ENCODE data around the gene SCGB1A1. TPM values are rescaled to one million over a fixed set of nuclear protein-coding genes. Genes with fewer than 3 reads are reported as not detected.

SCGB1A1 gene
- total and polyA plus RNA-seq, 2 donors (not counting 1 experiment from before 2014, with no cell fraction given), result not detected

GRCh38 chr11:62452839-62453468, 34.1 kb downstream of the SCGB1A1 start:
- H3K4me2 ChIP-seq (ENCODE audit: extremely low read depth, insufficient read depth, low read length), result no peak overlapping the region
- no peak overlapping the region for H3K27ac ChIP-seq (ENCODE audit: insufficient read depth, low read length)
- no peak for TF ChIP-seq CTCF (conservative IDR thresholded peaks at IDR 0.05 in 1 of 2, IDR thresholded peaks at IDR 0.05 in 1 of 2; ENCODE audit: low read depth in 1 of 2, low read length in 2 of 2)
- no peaks in the 10 kb centered on the region for H3K27me3 ChIP-seq (ENCODE audit: control insufficient read depth, insufficient read depth, low read length)
- no peaks in the 10 kb centered on the region for H3K36me3 ChIP-seq (ENCODE audit: control insufficient read depth, insufficient read depth, low read length)
- H3K4me3 ChIP-seq (replicated peaks in 1 of 4; ENCODE audit: control extremely low read depth in 1 of 4, insufficient read depth in 1 of 4, low read depth in 3 of 4, low read length in 4 of 4), result no peak overlapping the region
- H3K4me1 ChIP-seq (ENCODE audit: control insufficient read depth, extremely low read depth, insufficient read depth, low read length), result no peaks in the 10 kb centered on the region
- H2AFZ ChIP-seq (ENCODE audit: low read length), result no peak overlapping the region
- H3K9me3 ChIP-seq (ENCODE audit: control insufficient read depth, insufficient read depth, low read depth, low read length), result no peaks in the 10 kb centered on the region
- no peaks in the 10 kb centered on the region for H4K20me1 ChIP-seq (ENCODE audit: control insufficient read depth, extremely low read depth, insufficient read depth, low read length)
- H3K9ac ChIP-seq (ENCODE audit: insufficient read depth, low read length), result no peak overlapping the region
- no peaks in the 10 kb centered on the region for H3K79me2 ChIP-seq (ENCODE audit: control insufficient read depth, insufficient read depth, low read length)
- DNase-seq (ENCODE audit: low read depth in 2 of 2), result no peak

DNA sequence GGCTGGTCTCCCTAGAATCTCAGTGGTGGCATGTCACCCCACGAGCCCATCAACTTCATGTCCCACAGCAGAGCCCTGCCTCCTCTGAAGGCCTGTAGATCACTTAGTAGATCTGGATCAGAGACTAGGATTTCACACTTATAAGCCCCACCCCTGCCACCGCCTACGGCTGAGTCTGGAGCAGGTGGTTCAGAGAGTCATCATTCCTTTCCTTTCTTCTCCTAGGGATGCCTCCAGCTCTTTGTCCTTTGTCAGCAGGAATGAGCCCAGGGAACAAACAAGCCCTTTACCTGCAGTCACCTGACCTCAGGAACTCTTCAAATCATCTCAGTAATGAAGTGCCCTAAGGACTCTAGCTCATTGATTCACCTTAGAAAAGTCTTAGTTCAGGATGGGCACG, 37.8 kb downstream of the SCGB1A1 start:
- no peaks in the 10 kb centered on the region for H3K9me3 ChIP-seq (ENCODE audit: control insufficient read depth, insufficient read depth, low read depth, low read length)
- H3K36me3 ChIP-seq (ENCODE audit: control insufficient read depth, insufficient read depth, low read length), result no peaks in the 10 kb centered on the region
- no peaks in the 10 kb centered on the region for H3K27me3 ChIP-seq (ENCODE audit: control insufficient read depth, insufficient read depth, low read length)
- no peaks in the 10 kb centered on the region for H3K79me2 ChIP-seq (ENCODE audit: control insufficient read depth, insufficient read depth, low read length)
- no peak overlapping the region for H3K9ac ChIP-seq (ENCODE audit: insufficient read depth, low read length)
- H3K4me1 ChIP-seq (ENCODE audit: control insufficient read depth, extremely low read depth, insufficient read depth, low read length), result no peaks in the 10 kb centered on the region
- H3K27ac ChIP-seq (ENCODE audit: insufficient read depth, low read length), result no peak overlapping the region
- H2AFZ ChIP-seq (ENCODE audit: low read length), result no peak overlapping the region
- no peak for DNase-seq (ENCODE audit: low read depth in 2 of 2)
- H4K20me1 ChIP-seq (ENCODE audit: control insufficient read depth, extremely low read depth, insufficient read depth, low read length), result no peaks in the 10 kb centered on the region
- no peak for TF ChIP-seq CTCF (conservative IDR thresholded peaks at IDR 0.05 in 1 of 2, IDR thresholded peaks at IDR 0.05 in 1 of 2; ENCODE audit: low read depth in 1 of 2, low read length in 2 of 2)
- TF ChIP-seq EZH2 (IDR thresholded peaks at IDR 0.05; ENCODE audit: low read length, missing control alignments), result no peak
- no peak overlapping the region for H3K4me3 ChIP-seq (replicated peaks in 1 of 4; ENCODE audit: control extremely low read depth in 1 of 4, insufficient read depth in 1 of 4, low read depth in 3 of 4, low read length in 4 of 4)
- no peak overlapping the region for H3K4me2 ChIP-seq (ENCODE audit: extremely low read depth, insufficient read depth, low read length)

GRCh38 chr11:62457478-62457877, 38.6 kb downstream of the SCGB1A1 start:
- H3K36me3 ChIP-seq (ENCODE audit: control insufficient read depth, insufficient read depth, low read length), result no peaks in the 10 kb centered on the region
- no peaks in the 10 kb centered on the region for H3K79me2 ChIP-seq (ENCODE audit: control insufficient read depth, insufficient read depth, low read length)
- H3K9me3 ChIP-seq (ENCODE audit: control insufficient read depth, insufficient read depth, low read depth, low read length), result no peaks in the 10 kb centered on the region
- TF ChIP-seq CTCF (conservative IDR thresholded peaks at IDR 0.05 in 1 of 2, IDR thresholded peaks at IDR 0.05 in 1 of 2; ENCODE audit: low read depth in 1 of 2, low read length in 2 of 2) (no peak), EZH2 (IDR thresholded peaks at IDR 0.05; ENCODE audit: low read length, missing control alignments) (no peak)
- H3K27ac ChIP-seq (ENCODE audit: insufficient read depth, low read length), result no peak overlapping the region
- no peaks in the 10 kb centered on the region for H3K27me3 ChIP-seq (ENCODE audit: control insufficient read depth, insufficient read depth, low read length)
- no peak overlapping the region for H3K4me2 ChIP-seq (ENCODE audit: extremely low read depth, insufficient read depth, low read length)
- H4K20me1 ChIP-seq (ENCODE audit: control insufficient read depth, extremely low read depth, insufficient read depth, low read length), result no peaks in the 10 kb centered on the region
- H3K4me1 ChIP-seq (ENCODE audit: control insufficient read depth, extremely low read depth, insufficient read depth, low read length), result no peaks in the 10 kb centered on the region
- no peak for DNase-seq (ENCODE audit: low read depth in 2 of 2)
- H3K4me3 ChIP-seq (replicated peaks in 1 of 4; ENCODE audit: control extremely low read depth in 1 of 4, insufficient read depth in 1 of 4, low read depth in 3 of 4, low read length in 4 of 4), result no peak overlapping the region
- H3K9ac ChIP-seq (ENCODE audit: insufficient read depth, low read length), result no peak overlapping the region
- H2AFZ ChIP-seq (ENCODE audit: low read length), result no peak overlapping the region
